Endothelial cell of umbilical vein (primary cell): ENCODE data around the gene TEAD2. TPM values are rescaled to one million over a fixed set of nuclear protein-coding genes. Genes with fewer than 3 reads are reported as not detected.

Experiments used
- BruUV-seq: library from RNA; stranded (reverse); fragments of 400-500 nt; replicated peaks from 2 replicates; lab custom pipeline; 2021; lab: Mats Ljungman, UMichigan
- CTCF ChIA-PET: fragments of 300-600, 350-600 bp; sonication (Branson Sonifier 250); formaldehyde crosslinking; loops from one replicate; lab custom pipeline; 2021; ENCODE audit warnings: antibody characterized with exemption, inconsistent platforms; lab: Charles Lee
- POLR2A ChIA-PET: fragments of 300-600, 350-600 bp; sonication (Branson Sonifier 250); formaldehyde crosslinking; loops from one replicate; lab custom pipeline; 2021; ENCODE audit warnings: antibody characterized with exemption, inconsistent platforms; lab: Charles Lee
- DNase-seq: peaks from one replicate; pipeline ENCODE4 v3.0.0-alpha.2; 2011; ENCODE audit warnings: low read depth, low spot score
- FAIRE-seq: peaks from 2 replicates; lab custom pipeline; 2011; peaks lifted over from hg19 to GRCh38; lab: Jason Lieb, UNC
- H2AFZ ChIP-seq: 2 replicates; pipeline ENCODE4 v1.6.0; 2012; ENCODE audit warnings: low read depth, low read length, control low read depth, inconsistent platforms
- H3K27ac ChIP-seq: 2 replicates; pipeline ENCODE4 v1.5.1; 2011; ENCODE audit warnings: low read depth, mild to moderate bottlenecking, control low read depth, low read length, moderate library complexity; ENCODE audit not compliant: insufficient read depth
- H3K27me3 ChIP-seq, 2 experiments: 2 replicates each; pipeline versions ENCODE4 v1.6.0 to v1.6.1; 2011; ENCODE audit warnings: low read length in 2 of 2, mixed read lengths in 1 of 2; ENCODE audit not compliant: control insufficient read depth in 2 of 2, insufficient read depth in 2 of 2
- H3K36me3 ChIP-seq, 2 experiments: 2 replicates in 1 of 2; 3 replicates in 1 of 2; pipeline ENCODE4 v1.5.1; 2011; ENCODE audit warnings: low read length in 2 of 2, mild to moderate bottlenecking in 1 of 2, moderate library complexity in 1 of 2; ENCODE audit not compliant: control insufficient read depth in 2 of 2, insufficient read depth in 2 of 2; ENCODE audit errors: extremely low read depth in 1 of 2
- H3K4me1 ChIP-seq: 3 replicates; pipeline ENCODE4 v1.5.1; 2011; ENCODE audit warnings: mild to moderate bottlenecking, low read length; ENCODE audit not compliant: control insufficient read depth, insufficient read depth; ENCODE audit errors: extremely low read depth
- H3K4me2 ChIP-seq: 2 replicates; pipeline ENCODE4 v1.6.1; 2011; ENCODE audit warnings: low read length, control low read depth, mixed read lengths; ENCODE audit not compliant: insufficient read depth
- H3K4me3 ChIP-seq, 3 experiments: fragments of 200-600 bp in 1 of 3; sonication (generic), shearing (Covaris generic) in 1 of 3; replicated peaks in 1 of 3; 2 replicates each; pipeline ENCODE4 v1.5.1; 2011 to 2016; ENCODE audit warnings: control low read depth in 3 of 3, low read length in 3 of 3, mild to moderate bottlenecking in 2 of 3, inconsistent platforms in 1 of 3, low read depth in 1 of 3, moderate library complexity in 1 of 3; ENCODE audit not compliant: insufficient read depth in 1 of 3
- H3K79me2 ChIP-seq: 2 replicates; pipeline ENCODE4 v1.6.0; 2012; ENCODE audit warnings: low read length, inconsistent platforms; ENCODE audit not compliant: control insufficient read depth, insufficient read depth
- H3K9ac ChIP-seq: replicated peaks from 2 replicates; pipeline ENCODE3; 2011; ENCODE audit warnings: low read length, control low read depth; ENCODE audit not compliant: insufficient read depth; ENCODE audit errors: extremely low read depth
- H3K9me1 ChIP-seq: replicated peaks from 3 replicates; pipeline ENCODE4 v1.6.0; 2011; ENCODE audit warnings: mild to moderate bottlenecking, low read length; ENCODE audit not compliant: control insufficient read depth, insufficient read depth; ENCODE audit errors: extremely low read depth
- H3K9me3 ChIP-seq: replicated peaks from 2 replicates; pipeline ENCODE4 v1.5.1; 2012; ENCODE audit warnings: low read length, inconsistent platforms; ENCODE audit not compliant: control insufficient read depth, insufficient read depth
- H4K20me1 ChIP-seq: replicated peaks from 2 replicates; pipeline ENCODE3; 2011; ENCODE audit warnings: mild to moderate bottlenecking, low read length; ENCODE audit not compliant: control insufficient read depth, insufficient read depth; ENCODE audit errors: extremely low read depth
- EZH2 ChIP-seq: IDR thresholded peaks from 2 replicates; pipeline ENCODE4 v1.6.1; 2012; ENCODE audit warnings: borderline replicate concordance, low read depth, mild to moderate bottlenecking, moderate library complexity, low read length, inconsistent platforms; ENCODE audit not compliant: severe bottlenecking
- FOS ChIP-seq: IDR thresholded peaks from 2 replicates; pipeline ENCODE4 v1.6.1; 2011; ENCODE audit warnings: mild to moderate bottlenecking, low read length, moderate library complexity, borderline replicate concordance; ENCODE audit not compliant: insufficient read depth
- GATA2 ChIP-seq: IDR thresholded peaks from 2 replicates; pipeline ENCODE4 v1.7.0; 2011; ENCODE audit warnings: low read depth, mild to moderate bottlenecking, moderate library complexity, mixed read lengths, low read length; ENCODE audit not compliant: insufficient read length, insufficient read depth
- JUN ChIP-seq: IDR thresholded peaks from 2 replicates; pipeline ENCODE4 v1.6.1; 2011; ENCODE audit warnings: borderline replicate concordance, low read depth; ENCODE audit not compliant: insufficient read length, insufficient read depth
- MYC ChIP-seq: IDR thresholded peaks from one replicate; pipeline ENCODE4 v1.6.1; 2011; ENCODE audit warnings: mild to moderate bottlenecking, low read depth, low read length
- POLR2A ChIP-seq: IDR thresholded peaks from 2 replicates; pipeline ENCODE4 v1.6.1; 2012; ENCODE audit warnings: low read depth, mild to moderate bottlenecking, control low read depth, low read length
- POLR2AphosphoS5 ChIP-seq: IDR thresholded peaks from 2 replicates; pipeline ENCODE4 v1.6.1; 2012; ENCODE audit warnings: low read depth, mild to moderate bottlenecking, control low read depth, low read length, moderate library complexity; ENCODE audit not compliant: insufficient read depth
- dilution Hi-C: fragments of 300-500 bp; cut with MboI; formaldehyde crosslinking; loops from one replicate; pipeline ENCODE4 v1.15.0; 2019; ENCODE audit warnings: low sequenced_read_pairs; ENCODE audit not compliant: extremely low pct_ligation_motif_present
- intact Hi-C: fragments of 100-400 bp; cut with micrococcal nuclease; formaldehyde crosslinking; loops from one replicate; pipeline ENCODE4 v1.10.0; 2022
- polyA plus RNA-seq, 4 experiments: library from polyadenylated mRNA; depleted of rRNA in 3 of 4; stranded (reverse) in 3 of 4; unstranded in 1 of 4; fragments of >200 nt; gene quantifications; 2 replicates each; pipeline versions ENCODE4 v1.2.1 to v1.2.3, GENCODE V29; 2011 to 2012; ENCODE audit warnings: missing spikeins in 1 of 4
- total RNA-seq: library from RNA; stranded (reverse); gene quantifications from 2 replicates; pipeline ENCODE4 v1.2.3, GENCODE V29; 2021
- TF ChIP-seq, protein P1 (sequence below), 2 donors: IDR thresholded peaks; 1 replicate in 1 of 2; 2 replicates in 1 of 2; pipeline ENCODE4 v1.5.1; 2011; ENCODE audit warnings: low read length in 2 of 2, mild to moderate bottlenecking in 2 of 2, moderate library complexity in 2 of 2, control low read depth in 1 of 2, inconsistent platforms in 1 of 2, low read depth in 1 of 2; ENCODE audit not compliant: insufficient read depth in 1 of 2; ENCODE audit errors: extremely low read depth in 1 of 2
- TF ChIP-seq, protein P2 (sequence below): IDR thresholded peaks from 2 replicates; pipeline ENCODE4 v1.6.1; 2011; ENCODE audit not compliant: insufficient read depth, insufficient read length

The TEAD2 gene
- total and polyA plus RNA-seq, 2 donors (not counting 3 experiments of a cell fraction or from before 2014, with no cell fraction given) = 60.9 to 89.4 TPM

DNA sequence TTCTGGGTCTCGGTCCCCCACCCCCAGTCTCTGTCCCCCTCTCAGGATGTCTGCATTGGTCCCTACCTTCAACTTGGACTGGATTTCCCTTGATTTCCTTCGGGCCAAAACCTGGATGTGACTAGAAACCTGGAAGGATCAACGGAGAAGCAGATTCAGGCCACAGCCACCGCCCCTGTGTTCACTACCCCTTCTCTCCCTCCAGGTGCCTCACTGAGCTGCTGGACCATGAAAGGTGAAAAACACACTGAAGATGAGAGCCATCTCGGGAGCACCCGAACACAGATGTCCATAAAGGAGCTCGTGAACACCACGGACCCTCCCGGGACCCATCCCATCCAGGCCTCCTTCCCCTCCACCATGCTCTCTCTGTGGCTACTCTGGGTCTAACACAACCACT, 5.0 kb downstream of the TEAD2 start:
- CTCF ChIA-PET = no interaction called here
- H3K36me3 ChIP-seq = peaks cover 10 to 18% of the 10 kb centered on the region in 2 experiments

DNA sequence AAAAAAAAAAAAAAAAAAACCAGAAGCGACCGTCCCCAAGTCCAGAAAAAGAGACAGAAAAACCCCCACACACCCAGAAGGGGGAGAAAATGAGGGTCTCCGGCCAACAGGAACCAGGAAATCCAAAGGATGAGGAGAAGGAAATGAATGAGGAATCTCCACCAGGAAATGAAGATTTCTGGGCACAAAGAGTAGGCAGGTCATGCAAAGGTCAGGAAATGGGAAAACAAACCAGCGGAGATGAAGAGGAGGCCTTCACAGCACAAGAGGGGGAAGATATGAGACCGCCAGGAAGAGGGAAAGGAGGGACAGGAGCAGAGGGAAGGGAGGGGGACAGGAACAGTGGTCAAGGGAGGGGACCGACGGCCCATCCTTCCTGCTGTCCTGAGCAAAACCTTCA, 5.8 kb downstream of the TEAD2 start:
- H3K36me3 ChIP-seq = peaks cover 13 to 19% of the 10 kb centered on the region in 2 experiments

More for the DNA sequence above, 5.0 kb downstream of the TEAD2 start:
- Histone ChIP-seq H3K4me2 (no peak overlapping the region), H3K9ac (no peak overlapping the region), H3K4me1 (peaks cover 25% of the 10 kb centered on the region), H3K9me1 (no peaks in the 10 kb centered on the region), H3K79me2 (peaks cover 37% of the 10 kb centered on the region), H3K4me3 (no peak overlapping the region), H3K27ac (no peak overlapping the region), H4K20me1 (no peaks in the 10 kb centered on the region), H2AFZ (no peak overlapping the region), H3K27me3 (no peaks in the 10 kb centered on the region), H3K9me3 (no peaks in the 10 kb centered on the region)
- intact Hi-C loops (no loop called here), dilution Hi-C loops (no loop called here)
- TF ChIP-seq, protein P1, sequence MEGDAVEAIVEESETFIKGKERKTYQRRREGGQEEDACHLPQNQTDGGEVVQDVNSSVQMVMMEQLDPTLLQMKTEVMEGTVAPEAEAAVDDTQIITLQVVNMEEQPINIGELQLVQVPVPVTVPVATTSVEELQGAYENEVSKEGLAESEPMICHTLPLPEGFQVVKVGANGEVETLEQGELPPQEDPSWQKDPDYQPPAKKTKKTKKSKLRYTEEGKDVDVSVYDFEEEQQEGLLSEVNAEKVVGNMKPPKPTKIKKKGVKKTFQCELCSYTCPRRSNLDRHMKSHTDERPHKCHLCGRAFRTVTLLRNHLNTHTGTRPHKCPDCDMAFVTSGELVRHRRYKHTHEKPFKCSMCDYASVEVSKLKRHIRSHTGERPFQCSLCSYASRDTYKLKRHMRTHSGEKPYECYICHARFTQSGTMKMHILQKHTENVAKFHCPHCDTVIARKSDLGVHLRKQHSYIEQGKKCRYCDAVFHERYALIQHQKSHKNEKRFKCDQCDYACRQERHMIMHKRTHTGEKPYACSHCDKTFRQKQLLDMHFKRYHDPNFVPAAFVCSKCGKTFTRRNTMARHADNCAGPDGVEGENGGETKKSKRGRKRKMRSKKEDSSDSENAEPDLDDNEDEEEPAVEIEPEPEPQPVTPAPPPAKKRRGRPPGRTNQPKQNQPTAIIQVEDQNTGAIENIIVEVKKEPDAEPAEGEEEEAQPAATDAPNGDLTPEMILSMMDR (IDR thresholded peaks at IDR 0.05; ENCODE audit: extremely low read depth in 1 of 2, insufficient read depth in 1 of 2, low read depth in 1 of 2, low read length in 2 of 2) = no peak
- TF ChIP-seq GATA2 (no peak), POLR2AphosphoS5 (no peak)
- BruUV-seq = no TSS peak
- DNase-seq (no peak), FAIRE-seq (no peak)
- POLR2A ChIA-PET = no interaction called here

More for the DNA sequence above, 5.8 kb downstream of the TEAD2 start:
- Histone ChIP-seq H3K27me3 (no peaks in the 10 kb centered on the region), H3K4me1 (peaks cover 25% of the 10 kb centered on the region), H3K9me1 (no peaks in the 10 kb centered on the region), H3K4me3 (peak overlapping the region in 1 of 3 experiments; percentile 13), H2AFZ (no peak overlapping the region), H4K20me1 (no peaks in the 10 kb centered on the region), H3K9ac (peak overlapping the region; percentile 38), H3K79me2 (peaks cover 31% of the 10 kb centered on the region), H3K4me2 (peak overlapping the region; percentile 66), H3K27ac (peak overlapping the region; percentile 30), H3K9me3 (no peaks in the 10 kb centered on the region)
- ChIA-PET POLR2A (no interaction called here), CTCF (no interaction called here)
- FAIRE-seq (peak; percentile 84), DNase-seq (peak; percentile 26)
- intact Hi-C loops (no loop called here), dilution Hi-C loops (no loop called here)
- BruUV-seq = no TSS peak
- TF ChIP-seq MYC (no peak), POLR2A (no peak), FOS (no peak), EZH2 (no peak), JUN (no peak), GATA2 (no peak), POLR2AphosphoS5 (no peak)
- TF ChIP-seq, protein P2, sequence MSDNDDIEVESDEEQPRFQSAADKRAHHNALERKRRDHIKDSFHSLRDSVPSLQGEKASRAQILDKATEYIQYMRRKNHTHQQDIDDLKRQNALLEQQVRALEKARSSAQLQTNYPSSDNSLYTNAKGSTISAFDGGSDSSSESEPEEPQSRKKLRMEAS = no peak
- TF ChIP-seq, protein P1 (IDR thresholded peaks at IDR 0.05; ENCODE audit: extremely low read depth in 1 of 2, insufficient read depth in 1 of 2, low read depth in 1 of 2, low read length in 2 of 2) = no peak
